Measurements from ENCODE around the gene RDX. TPM values are rescaled to one million over a fixed set of nuclear protein-coding genes. Genes with fewer than 3 reads are reported as not detected.

Gene RDX
- total RNA-seq, 2 experiments from 2014 or later, result 53.9 to 61.7 TPM

GRCh38 chr11:110165039-110165925 lies 131.1 kb downstream of the RDX start:
- Mint-ChIP-seq H3K27ac (no peak overlapping the region), H3K27me3 (no peaks in the 10 kb centered on the region), H3K36me3 (ENCODE audit: low read depth) (no peaks in the 10 kb centered on the region), H3K4me3 (no peak overlapping the region), H3K4me1 (no peaks in the 10 kb centered on the region), H3K9me3 (ENCODE audit: low read depth) (no peaks in the 10 kb centered on the region)
- ChIA-PET CTCF (interaction anchor here (0.7 to 1.7 kb wide), 4 partner anchors 10 to 123 kb away, joined by 3 to 9 read pairs (median 4); no protein-coding TSS in a partner anchor), POLR2A (no interaction called here)
- ATAC-seq (no peak), DNase-seq (no peak)
- intact Hi-C loops (cut with DNase I, micrococcal nuclease), result no loop called here

DNA sequence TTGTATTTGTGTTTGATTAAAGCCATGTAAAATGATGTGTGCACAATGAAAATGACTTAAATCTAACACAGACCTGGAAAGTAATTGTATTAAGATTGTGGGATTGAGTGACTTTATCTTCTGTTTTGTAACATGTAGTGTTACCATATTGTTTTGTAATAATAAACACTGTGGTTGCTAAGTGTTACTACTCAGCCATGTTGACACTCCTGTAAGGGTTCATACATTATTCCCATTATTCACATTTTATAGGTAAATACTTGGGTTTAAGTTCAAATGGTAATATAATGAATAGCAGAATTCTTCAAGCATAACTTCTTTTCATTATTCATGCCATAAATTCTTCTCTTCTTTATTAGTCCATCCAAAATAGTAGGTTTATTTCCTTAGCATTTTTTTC lies 134.2 kb downstream of the RDX start:
- H3K4me1 Mint-ChIP-seq, result no peaks in the 10 kb centered on the region
- no peak overlapping the region for H3K27ac Mint-ChIP-seq
- no peak for ATAC-seq
- intact Hi-C loops (cut with DNase I, micrococcal nuclease), result no loop called here
- CTCF ChIA-PET, result no interaction called here
- no peaks in the 10 kb centered on the region for H3K9me3 Mint-ChIP-seq (ENCODE audit: low read depth)
- H3K36me3 Mint-ChIP-seq (ENCODE audit: low read depth), result no peaks in the 10 kb centered on the region
- no peak overlapping the region for H3K4me3 Mint-ChIP-seq
- H3K27me3 Mint-ChIP-seq, result no peaks in the 10 kb centered on the region
- POLR2A ChIA-PET, result no interaction called here
- DNase-seq, result no peak

DNA sequence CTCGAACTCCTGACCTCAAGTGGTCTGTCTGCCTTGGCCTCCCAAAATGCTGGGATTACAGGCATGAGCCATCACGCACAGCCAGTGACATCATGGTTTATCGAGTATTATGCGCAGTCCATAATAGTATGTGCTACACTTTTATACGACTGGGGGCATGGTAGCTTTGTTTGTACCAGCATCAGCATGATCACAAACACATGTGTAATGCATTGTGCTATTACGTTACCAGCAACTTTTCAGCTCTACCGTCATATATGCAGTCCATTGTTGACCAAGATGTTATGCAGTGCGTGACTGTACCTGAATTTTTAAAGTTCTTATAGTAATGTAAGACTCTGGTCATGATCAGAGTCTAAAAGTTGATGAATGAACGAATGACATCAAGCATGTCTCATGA lies 135.4 kb downstream of the RDX start:
- Mint-ChIP-seq H3K4me1 (no peaks in the 10 kb centered on the region), H3K27me3 (no peaks in the 10 kb centered on the region), H3K4me3 (no peak overlapping the region), H3K27ac (no peak overlapping the region), H3K36me3 (ENCODE audit: low read depth) (no peaks in the 10 kb centered on the region), H3K9me3 (ENCODE audit: low read depth) (no peaks in the 10 kb centered on the region)
- intact Hi-C loops (cut with DNase I, micrococcal nuclease), result no loop called here
- ChIA-PET POLR2A (no interaction called here), CTCF (no interaction called here)
- DNase-seq (no peak), ATAC-seq (no peak)

- Mint-ChIP-seq H3K27me3 (no peaks in the 10 kb centered on the region), H3K9me3 (ENCODE audit: low read depth) (no peaks in the 10 kb centered on the region), H3K4me1 (no peaks in the 10 kb centered on the region), H3K27ac (no peak overlapping the region), H3K36me3 (ENCODE audit: low read depth) (no peaks in the 10 kb centered on the region), H3K4me3 (no peak overlapping the region)
- POLR2A ChIA-PET, result no interaction called here
- intact Hi-C loops (cut with DNase I, micrococcal nuclease), result no loop called here
- DNase-seq, result no peak
- CTCF ChIA-PET, result interaction anchor here (1.6 kb wide), 1 partner anchor 15 kb away, joined by 4 read pairs; no protein-coding TSS in a partner anchor
- ATAC-seq, result no peak
These were observed 136.0 kb downstream of the RDX start for GRCh38 chr11:110160437-110160836.

- no peak overlapping the region for H3K4me3 Mint-ChIP-seq
- no peaks in the 10 kb centered on the region for H3K36me3 Mint-ChIP-seq (ENCODE audit: low read depth)
- ATAC-seq (no peak), DNase-seq (no peak)
- ChIA-PET CTCF (interaction anchor here (1.6 kb wide), 1 partner anchor 15 kb away, joined by 4 read pairs; no protein-coding TSS in a partner anchor), POLR2A (no interaction called here)
- intact Hi-C loops (cut with DNase I, micrococcal nuclease), result no loop called here
- no peaks in the 10 kb centered on the region for H3K9me3 Mint-ChIP-seq (ENCODE audit: low read depth)
- H3K27ac Mint-ChIP-seq, result no peak overlapping the region
- H3K4me1 Mint-ChIP-seq, result no peaks in the 10 kb centered on the region
- H3K27me3 Mint-ChIP-seq, result no peaks in the 10 kb centered on the region
These were observed 136.4 kb downstream of the RDX start for GRCh38 chr11:110160016-110160415.

DNA sequence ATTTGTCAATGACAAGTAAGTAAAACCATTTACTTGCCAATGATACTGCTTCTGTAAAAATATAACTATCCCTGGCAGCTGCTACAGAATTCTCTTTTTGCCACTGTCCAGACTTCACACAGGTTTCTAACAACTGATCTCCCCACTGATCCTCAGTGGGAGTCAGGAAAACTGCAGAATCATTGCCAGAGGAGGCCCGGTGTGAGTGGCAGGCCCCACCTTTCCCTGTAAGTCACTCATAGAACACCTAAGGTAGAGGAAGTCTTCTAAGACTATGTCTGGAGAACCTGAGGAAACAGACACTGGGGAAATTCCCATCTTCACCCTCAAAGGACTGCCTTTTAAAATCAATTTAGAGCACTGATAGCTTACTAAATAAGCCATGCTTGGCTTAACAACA lies 136.9 kb downstream of the RDX start:
- H3K9me3 Mint-ChIP-seq (ENCODE audit: low read depth), result no peaks in the 10 kb centered on the region
- no peaks in the 10 kb centered on the region for H3K4me1 Mint-ChIP-seq
- ATAC-seq (no peak), DNase-seq (no peak)
- ChIA-PET CTCF (interaction anchor here (1.6 kb wide), 1 partner anchor 16 kb away, joined by 4 read pairs; no protein-coding TSS in a partner anchor), POLR2A (no interaction called here)
- no peaks in the 10 kb centered on the region for H3K36me3 Mint-ChIP-seq (ENCODE audit: low read depth)
- no peaks in the 10 kb centered on the region for H3K27me3 Mint-ChIP-seq
- no peak overlapping the region for H3K4me3 Mint-ChIP-seq
- no peak overlapping the region for H3K27ac Mint-ChIP-seq
- intact Hi-C loops (cut with DNase I, micrococcal nuclease), result no loop called here

DNA sequence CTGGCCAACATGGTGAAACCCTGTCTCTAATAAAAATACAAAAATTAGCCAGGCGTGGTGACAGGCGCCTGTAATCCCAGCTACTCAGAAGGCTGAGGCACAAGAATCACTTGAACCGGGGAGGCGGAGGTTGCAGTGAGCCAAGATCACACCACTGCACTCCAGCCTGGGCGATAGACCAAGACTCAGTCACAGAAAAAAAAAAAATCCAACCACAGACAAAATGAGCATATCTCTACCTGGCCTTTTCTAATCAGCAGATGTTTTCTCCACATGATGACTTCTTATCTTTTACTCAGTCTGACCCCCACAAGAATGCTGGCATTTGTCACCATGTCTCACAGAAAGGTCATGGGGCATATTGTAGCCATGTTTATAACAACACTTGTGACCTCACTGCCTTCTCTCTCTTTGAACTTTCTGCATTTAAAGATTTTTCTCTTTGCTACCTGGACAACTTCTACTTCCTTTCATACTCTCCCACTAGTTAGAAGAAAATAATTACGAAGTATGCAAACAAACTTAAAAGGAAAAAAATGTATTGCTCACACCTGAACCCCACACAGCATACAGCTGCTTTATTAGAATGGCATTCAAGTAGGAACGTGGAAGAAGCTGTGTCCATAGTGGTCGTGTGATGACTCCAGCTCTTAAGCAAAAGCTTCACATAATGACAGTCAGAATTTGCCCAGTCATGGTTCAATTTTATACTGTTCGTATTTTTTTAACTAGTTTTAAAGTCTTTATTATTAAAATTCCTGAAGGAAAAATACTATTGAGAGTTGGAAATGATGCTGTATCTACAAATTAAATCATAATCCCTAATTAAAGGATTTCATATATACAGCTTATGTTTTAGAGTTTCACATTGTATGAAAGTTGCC lies 137.9 kb downstream of the RDX start:
- ChIA-PET CTCF (interaction anchor here (1.6 kb wide), 1 partner anchor 17 kb away, joined by 4 read pairs; no protein-coding TSS in a partner anchor), POLR2A (no interaction called here)
- Mint-ChIP-seq H3K27me3 (no peaks in the 10 kb centered on the region), H3K36me3 (ENCODE audit: low read depth) (no peaks in the 10 kb centered on the region), H3K4me1 (no peaks in the 10 kb centered on the region), H3K4me3 (no peak overlapping the region), H3K27ac (no peak overlapping the region), H3K9me3 (ENCODE audit: low read depth) (no peaks in the 10 kb centered on the region)
- DNase-seq (no peak), ATAC-seq (no peak)
- intact Hi-C loops (cut with DNase I, micrococcal nuclease), result no loop called here

DNA sequence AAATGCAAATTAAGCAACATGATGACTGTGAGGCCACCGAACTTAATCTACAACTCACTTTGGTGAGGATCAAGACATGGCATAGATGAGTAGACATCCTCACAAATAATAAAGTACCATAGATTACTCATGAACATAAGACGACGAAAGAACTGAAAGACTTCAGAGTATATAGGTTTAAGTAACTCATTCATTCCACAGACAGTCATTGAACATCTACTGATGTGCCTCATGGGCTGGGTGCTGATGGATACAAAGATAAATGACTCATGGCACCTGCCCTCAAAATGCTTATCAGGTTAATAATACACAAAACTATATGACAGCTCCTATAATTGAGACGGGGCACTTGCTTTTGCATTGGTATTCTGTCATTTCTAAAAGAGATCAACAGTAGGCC lies 139.9 kb downstream of the RDX start:
- H3K4me1 Mint-ChIP-seq, result peaks cover 2% of the 10 kb centered on the region
- DNase-seq, result no peak
- ATAC-seq, result peak; percentile 51
- H3K4me3 Mint-ChIP-seq, result no peak overlapping the region
- no peak overlapping the region for H3K27ac Mint-ChIP-seq
- H3K27me3 Mint-ChIP-seq, result no peaks in the 10 kb centered on the region
- POLR2A ChIA-PET, result no interaction called here
- CTCF ChIA-PET, result interaction anchor here (1.2 kb wide), 1 partner anchor 17 kb away, joined by 4 read pairs; no protein-coding TSS in a partner anchor
- no peaks in the 10 kb centered on the region for H3K36me3 Mint-ChIP-seq (ENCODE audit: low read depth)
- intact Hi-C loops (cut with DNase I, micrococcal nuclease), result no loop called here
- no peaks in the 10 kb centered on the region for H3K9me3 Mint-ChIP-seq (ENCODE audit: low read depth)

DNA sequence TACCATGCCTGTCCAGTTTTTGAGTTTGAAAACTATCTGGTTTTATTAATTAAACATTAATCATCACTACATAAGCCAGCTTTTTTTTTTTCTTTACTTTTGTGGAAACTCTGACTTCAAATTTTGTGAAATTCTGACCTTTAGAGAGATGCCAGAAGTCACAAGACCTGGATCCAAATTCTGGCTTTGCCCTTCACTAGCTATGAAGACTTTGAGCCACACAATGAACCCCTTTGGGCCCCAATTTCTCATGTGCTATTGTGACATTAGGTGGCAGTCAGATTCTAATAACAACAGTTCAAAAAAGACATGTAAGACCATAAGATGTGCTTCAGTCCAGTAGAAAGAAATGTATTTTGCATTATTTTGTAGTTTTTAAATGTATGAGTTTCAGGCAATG lies 142.9 kb downstream of the RDX start:
- Mint-ChIP-seq H3K4me1 (peaks cover 5% of the 10 kb centered on the region), H3K4me3 (no peak overlapping the region), H3K27ac (no peak overlapping the region), H3K36me3 (ENCODE audit: low read depth) (no peaks in the 10 kb centered on the region), H3K27me3 (peaks cover 2% of the 10 kb centered on the region), H3K9me3 (ENCODE audit: low read depth) (no peaks in the 10 kb centered on the region)
- no peak for DNase-seq
- CTCF ChIA-PET, result no interaction called here
- intact Hi-C loops (cut with DNase I, micrococcal nuclease), result no loop called here
- no peak for ATAC-seq
- POLR2A ChIA-PET, result no interaction called here

DNA sequence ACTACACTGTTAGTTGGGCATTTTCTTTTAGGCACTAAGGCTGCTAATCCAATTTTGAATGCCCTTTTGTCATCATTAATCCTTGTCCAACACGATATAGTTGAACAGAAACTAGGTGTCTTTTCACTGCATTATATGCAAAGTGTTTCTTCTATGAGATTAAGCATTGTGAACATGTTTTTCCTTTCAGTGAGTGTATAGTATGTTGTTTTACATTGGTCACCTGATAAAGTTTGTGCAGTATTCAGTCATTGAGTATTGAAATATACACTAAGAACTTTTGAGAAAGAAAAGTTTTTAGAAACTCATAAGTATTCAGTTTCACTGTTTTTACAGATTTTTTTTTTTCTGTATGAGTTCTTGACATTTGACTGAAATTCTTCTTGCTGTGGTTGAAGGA lies 144.2 kb downstream of the RDX start:
- DNase-seq (no peak), ATAC-seq (peak; percentile 25)
- intact Hi-C loops (cut with DNase I, micrococcal nuclease), result no loop called here
- Mint-ChIP-seq H3K27ac (no peak overlapping the region), H3K36me3 (ENCODE audit: low read depth) (no peaks in the 10 kb centered on the region), H3K4me1 (peaks cover 5% of the 10 kb centered on the region), H3K27me3 (peaks cover 2% of the 10 kb centered on the region), H3K4me3 (no peak overlapping the region), H3K9me3 (ENCODE audit: low read depth) (no peaks in the 10 kb centered on the region)
- POLR2A ChIA-PET, result no interaction called here
- CTCF ChIA-PET, result interaction anchor here (0.7 kb wide), 1 partner anchor 206 kb away, joined by 3 read pairs; no protein-coding TSS in a partner anchor

DNA sequence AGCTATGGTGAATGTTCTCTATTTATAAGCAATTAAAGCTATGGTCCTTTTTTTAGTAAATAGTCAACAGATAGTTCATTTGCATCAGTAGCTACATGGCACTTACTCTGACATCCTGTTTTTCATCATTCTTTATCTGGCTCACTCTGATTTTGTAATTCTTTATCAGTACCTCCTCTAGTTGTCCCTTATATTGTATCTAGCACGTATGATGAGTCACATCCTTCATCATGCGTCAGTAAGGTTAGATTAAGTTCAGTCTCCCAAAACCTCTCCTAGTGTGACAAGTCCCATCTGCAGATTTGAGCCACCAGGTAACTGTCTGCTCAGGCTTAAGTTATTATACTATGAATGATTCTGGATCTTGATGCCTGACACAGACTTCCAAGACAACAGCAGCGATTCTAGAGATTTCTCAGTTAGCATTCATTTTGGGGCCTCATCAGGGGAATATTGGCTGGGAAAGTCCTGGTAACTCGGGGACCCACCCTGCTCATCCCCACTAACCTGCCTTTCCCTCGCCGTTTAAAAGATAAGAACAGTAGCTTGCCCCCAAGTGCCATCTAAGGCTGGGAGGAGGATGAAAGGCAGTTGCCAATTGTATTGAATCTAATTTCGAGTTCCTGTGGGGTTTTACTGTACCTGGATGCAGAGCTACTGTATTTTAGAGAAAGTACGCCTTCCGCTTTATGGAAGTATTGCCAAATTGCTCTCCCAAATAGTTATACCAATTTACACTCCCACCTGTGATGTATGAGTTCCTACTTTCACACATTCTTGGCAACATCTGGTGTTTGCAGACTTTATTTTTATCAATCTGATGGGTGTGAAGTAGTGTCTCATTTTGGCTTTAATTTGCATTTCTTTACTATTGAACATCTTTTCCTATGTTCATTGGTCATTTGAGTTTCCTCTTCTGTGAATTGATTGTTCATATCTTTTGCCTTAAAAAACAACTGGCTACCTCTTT lies 147.4 kb downstream of the RDX start:
- peak; percentile 94 for ATAC-seq
- Mint-ChIP-seq H3K9me3 (ENCODE audit: low read depth) (no peaks in the 10 kb centered on the region), H3K36me3 (ENCODE audit: low read depth) (no peaks in the 10 kb centered on the region), H3K4me1 (peaks cover 5% of the 10 kb centered on the region), H3K27me3 (peaks cover 12% of the 10 kb centered on the region), H3K4me3 (no peak overlapping the region), H3K27ac (no peak overlapping the region)
- no peak for DNase-seq
- ChIA-PET CTCF (interaction anchor here (0.6 to 1.5 kb wide), 2 partner anchors 25 to 178 kb away, joined by 3 to 4 read pairs; no protein-coding TSS in a partner anchor), POLR2A (interaction anchor here (0.6 kb wide), 1 partner anchor 59 kb away, joined by 3 read pairs; no protein-coding TSS in a partner anchor)
- intact Hi-C loops (cut with DNase I, micrococcal nuclease), result no loop called here

All from activated CD4-positive, alpha-beta T cell treated with anti-CD3 and anti-CD28 coated beads for 36 hours (primary cell).